LNCAP (cell line): ENCODE data around the gene FOXP1.

Source experiments
- CTCF ChIP-seq: fragments of 450-650 bp; IDR thresholded peaks from 2 replicates; pipeline ENCODE4 v1.5.1; 2017; ENCODE audit warnings: mild to moderate bottlenecking

Gene FOXP1

GRCh38 chr3:71369701-71370391, 213.7 kb downstream of the FOXP1 start:
- TF ChIP-seq CTCF = no peak

- TF ChIP-seq CTCF = no peak
These were observed 216.4 kb downstream of the FOXP1 start for GRCh38 chr3:71366988-71367604.

- TF ChIP-seq CTCF = no peak
These were observed 222.1 kb downstream of the FOXP1 start for GRCh38 chr3:71361334-71361890.

GRCh38 chr3:71360764-71361163, 222.8 kb downstream of the FOXP1 start:
- TF ChIP-seq CTCF = no peak

- no peak for TF ChIP-seq CTCF
These were observed 223.3 kb downstream of the FOXP1 start for GRCh38 chr3:71360180-71360579.

- no peak for TF ChIP-seq CTCF
These were observed 225.3 kb downstream of the FOXP1 start for GRCh38 chr3:71358243-71358642.

GRCh38 chr3:71356265-71356664, 227.3 kb downstream of the FOXP1 start:
- no peak for TF ChIP-seq CTCF
